H1 (cell line): ENCODE data around the gene CHST12. TPM values are rescaled to one million over a fixed set of nuclear protein-coding genes. Genes with fewer than 3 reads are reported as not detected.

Experiments
- CTCF ChIP-seq, 3 experiments: IDR thresholded peaks; 1 replicate in 2 of 3; 2 replicates in 1 of 3; pipeline versions ENCODE4 v1.5.1 to v1.6.1; 2011; ENCODE audit warnings: low read length in 3 of 3, mild to moderate bottlenecking in 3 of 3, inconsistent platforms in 2 of 3, low read depth in 1 of 3, moderate library complexity in 1 of 3; ENCODE audit not compliant: insufficient read depth in 1 of 3; ENCODE audit errors: control extremely low read depth in 1 of 3
- EP300 ChIP-seq, 2 experiments: IDR thresholded peaks; 1 replicate in 1 of 2; 2 replicates in 1 of 2; pipeline ENCODE4 v1.6.1; 2011 to 2012; ENCODE audit warnings: low read depth in 2 of 2, low read length in 2 of 2, mild to moderate bottlenecking in 2 of 2, borderline replicate concordance in 1 of 2, inconsistent platforms in 1 of 2, moderate library complexity in 1 of 2
- JUN ChIP-seq: IDR thresholded peaks from 2 replicates; pipeline ENCODE4 v1.6.1; 2011; ENCODE audit warnings: low read depth, mild to moderate bottlenecking, improper control_type of control experiment, low read length
- polyA plus RNA-seq, 7 experiments: library from polyadenylated mRNA; depleted of rRNA in 3 of 7; stranded (reverse) in 5 of 7; unstranded in 2 of 7; fragments of >200 nt in 5 of 7; fragments of 200-250 nt in 2 of 7; gene quantifications; 1 replicate in 5 of 7; 2 replicates in 1 of 7; 4 replicates in 1 of 7; pipeline versions ENCODE4 v1.2.1 to v1.2.3, GENCODE V29; 2011 to 2013; ENCODE audit warnings: missing spikeins in 2 of 7, mixed read lengths in 2 of 7
- total RNA-seq: library from RNA; stranded (reverse); fragmentation: NEBNext Ultra II Directional; extraction: Animal tissue kit (Norgen Biotek cat#: 25700); gene quantifications from 2 replicates; pipeline ENCODE4 v1.2.1, GENCODE V29; 2021

CHST12 gene
- total and polyA plus RNA-seq, 2 of the 8 experiments (the other 6 are each of a cell fraction or from before 2014, with no cell fraction given) = 13.4 to 24.1 TPM

GRCh38 chr7:2438186-2438585 is 34.8 kb downstream of the CHST12 start (continued):
- TF ChIP-seq CTCF (IDR thresholded peaks at IDR 0.05; ENCODE audit: control extremely low read depth in 1 of 3, insufficient read depth in 1 of 3, low read depth in 1 of 3, low read length in 3 of 3) (no peak), EP300 (IDR thresholded peaks at IDR 0.05; ENCODE audit: borderline replicate concordance in 1 of 2, low read depth in 2 of 2, low read length in 2 of 2) (no peak), JUN (no peak)
